Dendritic cell treated with granulocyte-macrophage colony-stimulating factor and Interleukin-4, amounts not matched to agents 40 ng/mL and 50 ng/mL, for 4 days (primary cell): Measurements from ENCODE around the gene WDR49.

Experiments
- H3K27ac Mint-ChIP-seq: one replicate; pipeline ENCODE4 v1.8.0; 2022; ENCODE audit warnings: mild to moderate bottlenecking, mixed read lengths
- H3K27me3 Mint-ChIP-seq: one replicate; pipeline ENCODE4 v1.8.0; 2022; ENCODE audit warnings: mild to moderate bottlenecking, mixed read lengths
- H3K36me3 Mint-ChIP-seq: one replicate; pipeline ENCODE4 v1.8.0; 2022; ENCODE audit warnings: low read depth, mixed read lengths
- H3K4me1 Mint-ChIP-seq: one replicate; pipeline ENCODE4 v1.8.0; 2022; ENCODE audit warnings: low read depth, mixed read lengths
- H3K4me3 Mint-ChIP-seq: one replicate; pipeline ENCODE4 v1.8.0; 2022; ENCODE audit warnings: mild to moderate bottlenecking, moderate library complexity, mixed read lengths
- H3K9me3 Mint-ChIP-seq: one replicate; pipeline ENCODE4 v1.8.0; 2022; ENCODE audit warnings: mixed read lengths
- intact Hi-C: fragments of 100-400 bp; cut with micrococcal nuclease; formaldehyde crosslinking; loops from one replicate; pipeline ENCODE4 v1.15.0; 2022

The WDR49 gene

GRCh38 chr3:167602041-167602440 lies 51.7 kb downstream of the WDR49 start:
- peaks cover 14% of the 10 kb centered on the region for H3K36me3 Mint-ChIP-seq
- no peak overlapping the region for H3K4me3 Mint-ChIP-seq
- no peaks in the 10 kb centered on the region for H3K4me1 Mint-ChIP-seq
- intact Hi-C loops = no loop called here
- H3K9me3 Mint-ChIP-seq = peaks cover 26% of the 10 kb centered on the region
- no peaks in the 10 kb centered on the region for H3K27me3 Mint-ChIP-seq
- no peak overlapping the region for H3K27ac Mint-ChIP-seq

GRCh38 chr3:167587651-167588050 lies 66.1 kb downstream of the WDR49 start:
- peaks cover 11% of the 10 kb centered on the region for H3K9me3 Mint-ChIP-seq
- H3K27me3 Mint-ChIP-seq = no peaks in the 10 kb centered on the region
- H3K4me3 Mint-ChIP-seq = no peak overlapping the region
- no peaks in the 10 kb centered on the region for H3K4me1 Mint-ChIP-seq
- intact Hi-C loops = no loop called here
- no peak overlapping the region for H3K27ac Mint-ChIP-seq
- no peaks in the 10 kb centered on the region for H3K36me3 Mint-ChIP-seq

GRCh38 chr3:167575000-167575600 lies 78.6 kb downstream of the WDR49 start:
- Mint-ChIP-seq H3K4me3 (no peak overlapping the region), H3K9me3 (no peaks in the 10 kb centered on the region), H3K36me3 (no peaks in the 10 kb centered on the region), H3K27ac (no peak overlapping the region), H3K27me3 (no peaks in the 10 kb centered on the region), H3K4me1 (no peaks in the 10 kb centered on the region)
- intact Hi-C loops = no loop called here

- no peaks in the 10 kb centered on the region for H3K9me3 Mint-ChIP-seq
- H3K27ac Mint-ChIP-seq = no peak overlapping the region
- H3K4me1 Mint-ChIP-seq = no peaks in the 10 kb centered on the region
- no peaks in the 10 kb centered on the region for H3K36me3 Mint-ChIP-seq
- intact Hi-C loops = no loop called here
- H3K27me3 Mint-ChIP-seq = no peaks in the 10 kb centered on the region
- H3K4me3 Mint-ChIP-seq = no peak overlapping the region
These were observed 80.8 kb downstream of the WDR49 start for GRCh38 chr3:167572991-167573390.

GRCh38 chr3:167568634-167569033 lies 85.1 kb downstream of the WDR49 start:
- no peaks in the 10 kb centered on the region for H3K27me3 Mint-ChIP-seq
- intact Hi-C loops = no loop called here
- H3K27ac Mint-ChIP-seq = no peak overlapping the region
- no peak overlapping the region for H3K4me3 Mint-ChIP-seq
- H3K9me3 Mint-ChIP-seq = no peaks in the 10 kb centered on the region
- no peaks in the 10 kb centered on the region for H3K36me3 Mint-ChIP-seq
- no peaks in the 10 kb centered on the region for H3K4me1 Mint-ChIP-seq

GRCh38 chr3:167565489-167565888 lies 88.3 kb downstream of the WDR49 start:
- no peak overlapping the region for H3K27ac Mint-ChIP-seq
- H3K4me3 Mint-ChIP-seq = no peak overlapping the region
- H3K36me3 Mint-ChIP-seq = no peaks in the 10 kb centered on the region

GRCh38 chr3:167564612-167565011 lies 89.1 kb downstream of the WDR49 start:
- no peak overlapping the region for H3K27ac Mint-ChIP-seq
- no peaks in the 10 kb centered on the region for H3K9me3 Mint-ChIP-seq
- no peak overlapping the region for H3K4me3 Mint-ChIP-seq
- H3K36me3 Mint-ChIP-seq = no peaks in the 10 kb centered on the region
- intact Hi-C loops = no loop called here
- no peaks in the 10 kb centered on the region for H3K4me1 Mint-ChIP-seq
- H3K27me3 Mint-ChIP-seq = no peaks in the 10 kb centered on the region

More at GRCh38 chr3:167565489-167565888, 88.3 kb downstream of the WDR49 start:
- Mint-ChIP-seq H3K27me3 (no peaks in the 10 kb centered on the region), H3K4me1 (no peaks in the 10 kb centered on the region), H3K9me3 (no peaks in the 10 kb centered on the region)
- intact Hi-C loops = no loop called here

- H3K27me3 Mint-ChIP-seq = no peaks in the 10 kb centered on the region
- H3K36me3 Mint-ChIP-seq = no peaks in the 10 kb centered on the region
- H3K4me3 Mint-ChIP-seq = no peak overlapping the region
- H3K4me1 Mint-ChIP-seq = no peaks in the 10 kb centered on the region
- no peaks in the 10 kb centered on the region for H3K9me3 Mint-ChIP-seq
- intact Hi-C loops = no loop called here
- no peak overlapping the region for H3K27ac Mint-ChIP-seq
These were observed 93.8 kb downstream of the WDR49 start for GRCh38 chr3:167559924-167560323.

GRCh38 chr3:167554898-167555297 lies 98.8 kb downstream of the WDR49 start:
- Mint-ChIP-seq H3K27ac (no peak overlapping the region), H3K4me3 (no peak overlapping the region), H3K9me3 (no peaks in the 10 kb centered on the region), H3K27me3 (no peaks in the 10 kb centered on the region), H3K4me1 (no peaks in the 10 kb centered on the region), H3K36me3 (no peaks in the 10 kb centered on the region)
- intact Hi-C loops = no loop called here

- intact Hi-C loops = no loop called here
These were observed 115.7 kb downstream of the WDR49 start for GRCh38 chr3:167538081-167538480.

GRCh38 chr3:167521006-167521355 lies 132.8 kb downstream of the WDR49 start:
- Mint-ChIP-seq H3K4me1 (peaks cover 23% of the 10 kb centered on the region), H3K9me3 (no peaks in the 10 kb centered on the region), H3K4me3 (no peak overlapping the region), H3K27me3 (no peaks in the 10 kb centered on the region), H3K27ac (no peak overlapping the region), H3K36me3 (no peaks in the 10 kb centered on the region)
- intact Hi-C loops = no loop called here

More at GRCh38 chr3:167538081-167538480, 115.7 kb downstream of the WDR49 start:
- H3K4me1 Mint-ChIP-seq = no peaks in the 10 kb centered on the region
- H3K9me3 Mint-ChIP-seq = peaks cover 32% of the 10 kb centered on the region
- H3K27ac Mint-ChIP-seq = no peak overlapping the region
- H3K36me3 Mint-ChIP-seq = peaks cover 8% of the 10 kb centered on the region
- H3K27me3 Mint-ChIP-seq = no peaks in the 10 kb centered on the region
- no peak overlapping the region for H3K4me3 Mint-ChIP-seq

- Mint-ChIP-seq H3K36me3 (no peaks in the 10 kb centered on the region), H3K27ac (no peak overlapping the region), H3K27me3 (no peaks in the 10 kb centered on the region), H3K9me3 (no peaks in the 10 kb centered on the region), H3K4me3 (no peak overlapping the region), H3K4me1 (peaks cover 23% of the 10 kb centered on the region)
- intact Hi-C loops = no loop called here
These were observed 133.3 kb downstream of the WDR49 start for GRCh38 chr3:167520266-167521005.

- no peaks in the 10 kb centered on the region for H3K36me3 Mint-ChIP-seq
- no peak overlapping the region for H3K27ac Mint-ChIP-seq
- no peaks in the 10 kb centered on the region for H3K9me3 Mint-ChIP-seq
- H3K4me1 Mint-ChIP-seq = peaks cover 14% of the 10 kb centered on the region
- intact Hi-C loops = no loop called here
- no peak overlapping the region for H3K4me3 Mint-ChIP-seq
- H3K27me3 Mint-ChIP-seq = no peaks in the 10 kb centered on the region
These were observed 145.8 kb downstream of the WDR49 start for GRCh38 chr3:167507954-167508353.

- no peak overlapping the region for H3K27ac Mint-ChIP-seq
- no peaks in the 10 kb centered on the region for H3K27me3 Mint-ChIP-seq
These were observed 151.3 kb downstream of the WDR49 start for GRCh38 chr3:167502401-167502800.

GRCh38 chr3:167501941-167502340 lies 151.8 kb downstream of the WDR49 start:
- intact Hi-C loops = no loop called here
- Mint-ChIP-seq H3K4me3 (no peak overlapping the region), H3K27me3 (no peaks in the 10 kb centered on the region), H3K36me3 (no peaks in the 10 kb centered on the region), H3K27ac (no peak overlapping the region), H3K4me1 (peaks cover 18% of the 10 kb centered on the region), H3K9me3 (no peaks in the 10 kb centered on the region)

More at GRCh38 chr3:167502401-167502800, 151.3 kb downstream of the WDR49 start:
- peaks cover 18% of the 10 kb centered on the region for H3K4me1 Mint-ChIP-seq
- intact Hi-C loops = no loop called here
- H3K9me3 Mint-ChIP-seq = no peaks in the 10 kb centered on the region
- no peaks in the 10 kb centered on the region for H3K36me3 Mint-ChIP-seq
- no peak overlapping the region for H3K4me3 Mint-ChIP-seq
